Measurements from ENCODE around the gene SEL1L3.

- TF ChIP-seq CTCF (IDR thresholded peaks at IDR 0.05) (no peak), IRF3 (IDR thresholded peaks at IDR 0.05; ENCODE audit: low read depth, low read length) (no peak), SIN3A (IDR thresholded peaks at IDR 0.05; ENCODE audit: borderline replicate concordance, low read depth, low read length) (no peak), SMC3 (IDR thresholded peaks at IDR 0.05; ENCODE audit: low read depth, low read length) (no peak), EZH2phosphoT487 (IDR thresholded peaks at IDR 0.05; ENCODE audit: borderline replicate concordance, low read depth) (no peak), MXI1 (IDR thresholded peaks at IDR 0.05; ENCODE audit: low read depth, low read length) (no peak), CHD2 (IDR thresholded peaks at IDR 0.05; ENCODE audit: low read length, partially characterized antibody) (no peak), RCOR1 (IDR thresholded peaks at IDR 0.05; ENCODE audit: low read length) (no peak), FOXJ3 (CRISPR knock-in tag; IDR thresholded peaks at IDR 0.05) (no peak), MAX (IDR thresholded peaks at IDR 0.05; ENCODE audit: low read depth) (no peak), JUND (IDR thresholded peaks at IDR 0.05) (no peak), TEAD4 (IDR thresholded peaks at IDR 0.05; ENCODE audit: borderline replicate concordance, insufficient read depth) (no peak)
These were observed 41.3 kb upstream of the SEL1L3 start for GRCh38 chr4:25903900-25904747.
